Stomach (tissue), 4 donors: ENCODE measurements around the gene B3GNT8.

ENCODE experiments used
- POLR2A ChIP-seq, 4 donors: fragments of 450-650 bp; IDR thresholded peaks; one replicate each; pipeline ENCODE4 v1.6.1; 2016; ENCODE audit warnings: antibody characterized with exemption in 4 of 4, control low read depth in 2 of 4, mild to moderate bottlenecking in 1 of 4, moderate library complexity in 1 of 4
- TF ChIP-seq, protein P1 (sequence below), 7 experiments: fragments of 450-650 bp in 4 of 7; fragments of 200-600 bp in 3 of 7; sonication (generic) in 3 of 7; IDR thresholded peaks; one replicate each; pipeline ENCODE4 v1.5.1; 2016 to 2019; ENCODE audit warnings: antibody characterized with exemption in 7 of 7, control low read depth in 2 of 7, mild to moderate bottlenecking in 1 of 7

GRCh38 chr19:41420101-41420880, 6.9 kb downstream of the B3GNT8 start:
- TF ChIP-seq, protein P1, sequence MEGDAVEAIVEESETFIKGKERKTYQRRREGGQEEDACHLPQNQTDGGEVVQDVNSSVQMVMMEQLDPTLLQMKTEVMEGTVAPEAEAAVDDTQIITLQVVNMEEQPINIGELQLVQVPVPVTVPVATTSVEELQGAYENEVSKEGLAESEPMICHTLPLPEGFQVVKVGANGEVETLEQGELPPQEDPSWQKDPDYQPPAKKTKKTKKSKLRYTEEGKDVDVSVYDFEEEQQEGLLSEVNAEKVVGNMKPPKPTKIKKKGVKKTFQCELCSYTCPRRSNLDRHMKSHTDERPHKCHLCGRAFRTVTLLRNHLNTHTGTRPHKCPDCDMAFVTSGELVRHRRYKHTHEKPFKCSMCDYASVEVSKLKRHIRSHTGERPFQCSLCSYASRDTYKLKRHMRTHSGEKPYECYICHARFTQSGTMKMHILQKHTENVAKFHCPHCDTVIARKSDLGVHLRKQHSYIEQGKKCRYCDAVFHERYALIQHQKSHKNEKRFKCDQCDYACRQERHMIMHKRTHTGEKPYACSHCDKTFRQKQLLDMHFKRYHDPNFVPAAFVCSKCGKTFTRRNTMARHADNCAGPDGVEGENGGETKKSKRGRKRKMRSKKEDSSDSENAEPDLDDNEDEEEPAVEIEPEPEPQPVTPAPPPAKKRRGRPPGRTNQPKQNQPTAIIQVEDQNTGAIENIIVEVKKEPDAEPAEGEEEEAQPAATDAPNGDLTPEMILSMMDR (IDR thresholded peaks at IDR 0.05), result no peak
- TF ChIP-seq POLR2A (IDR thresholded peaks at IDR 0.05), result no peak
